Parathyroid adenoma (tissue), 2 donors: ENCODE results near the gene TMEM132E.
"Not testable (repeated sequence)": the region's sequence is repeated elsewhere in the genome, so short reads cannot be mapped to it uniquely, and the experiment has no call there.

Source experiments
- H2AFZ ChIP-seq: fragments of 300-600 bp; sonication (generic); one replicate; pipeline ENCODE4 v1.7.0; 2017; ENCODE audit warnings: antibody characterized with exemption, mild to moderate bottlenecking
- H3K27ac ChIP-seq: fragments of 300-600 bp; sonication (generic); one replicate; pipeline ENCODE4 v1.7.0; 2017
- H3K27me3 ChIP-seq: fragments of 300-600 bp; sonication (generic); one replicate; pipeline ENCODE4 v1.7.0; 2017; ENCODE audit warnings: low read length; ENCODE audit not compliant: control insufficient read depth, insufficient read depth
- H3K36me3 ChIP-seq: fragments of 300-600 bp; sonication (generic); one replicate; pipeline ENCODE4 v1.7.0; 2017; ENCODE audit warnings: low read length; ENCODE audit not compliant: control insufficient read depth, insufficient read depth
- H3K4me1 ChIP-seq: fragments of 300-600 bp; sonication (generic); one replicate; pipeline ENCODE4 v1.7.0; 2017; ENCODE audit warnings: control low read depth
- H3K4me2 ChIP-seq: fragments of 300-600 bp; sonication (generic); one replicate; pipeline ENCODE4 v1.7.0; 2017; ENCODE audit warnings: low read length
- H3K4me3 ChIP-seq: fragments of 300-600 bp; sonication (generic); one replicate; pipeline ENCODE4 v1.7.0; 2017; ENCODE audit warnings: low read depth, low read length
- H3K79me2 ChIP-seq: fragments of 300-600 bp; sonication (generic); one replicate; pipeline ENCODE4 v1.7.0; 2017; ENCODE audit warnings: control low read depth
- H3K9ac ChIP-seq: fragments of 300-600 bp; sonication (generic); one replicate; pipeline ENCODE4 v1.7.0; 2017; ENCODE audit warnings: mild to moderate bottlenecking
- H3K9me3 ChIP-seq: fragments of 300-600 bp; sonication (generic); one replicate; pipeline ENCODE4 v1.7.0; 2017; ENCODE audit warnings: low read length; ENCODE audit not compliant: control insufficient read depth
- CTCF ChIP-seq: fragments of 300-600 bp; sonication (generic); IDR thresholded peaks from one replicate; pipeline ENCODE4 v1.7.0; 2017; ENCODE audit warnings: antibody characterized with exemption, mild to moderate bottlenecking
- donor health status: primary hyperparathyroidism.

The TMEM132E gene

GRCh38 chr17:34537445-34537844 lies 41.9 kb upstream of the TMEM132E start:
- Histone ChIP-seq H3K27me3 (no peaks in the 10 kb centered on the region), H3K79me2 (no peaks in the 10 kb centered on the region), H3K36me3 (no peaks in the 10 kb centered on the region), H3K9me3 (no peaks in the 10 kb centered on the region), H3K4me3 (no peak overlapping the region), H2AFZ (no peak overlapping the region), H3K4me1 (no peaks in the 10 kb centered on the region), H3K9ac (no peak overlapping the region), H3K27ac (no peak overlapping the region), H3K4me2 (no peak overlapping the region)
- no peak for TF ChIP-seq CTCF

- not testable (repeated sequence) for H3K9me3 ChIP-seq, H3K36me3 ChIP-seq, H3K4me2 ChIP-seq, H3K79me2 ChIP-seq, H3K27ac ChIP-seq, H3K4me3 ChIP-seq, H3K4me1 ChIP-seq, H3K9ac ChIP-seq, H2AFZ ChIP-seq, H3K27me3 ChIP-seq
Measured at GRCh38 chr17:34538582-34538981, 40.8 kb upstream of the TMEM132E start.

GRCh38 chr17:34539881-34540280 lies 39.5 kb upstream of the TMEM132E start:
- no peaks in the 10 kb centered on the region for H3K79me2 ChIP-seq
- no peak overlapping the region for H3K4me2 ChIP-seq
- no peaks in the 10 kb centered on the region for H3K36me3 ChIP-seq
- no peak overlapping the region for H3K27ac ChIP-seq
- H3K4me1 ChIP-seq = no peaks in the 10 kb centered on the region
- no peaks in the 10 kb centered on the region for H3K9me3 ChIP-seq
- H3K27me3 ChIP-seq = no peaks in the 10 kb centered on the region
- H3K4me3 ChIP-seq = no peak overlapping the region
- H2AFZ ChIP-seq = no peak overlapping the region
- no peak overlapping the region for H3K9ac ChIP-seq
- no peak for TF ChIP-seq CTCF

- H3K4me1 ChIP-seq = no peaks in the 10 kb centered on the region
- no peak overlapping the region for H2AFZ ChIP-seq
- no peak overlapping the region for H3K4me3 ChIP-seq
- H3K4me2 ChIP-seq = no peak overlapping the region
- no peak overlapping the region for H3K27ac ChIP-seq
- H3K27me3 ChIP-seq = no peaks in the 10 kb centered on the region
- no peaks in the 10 kb centered on the region for H3K9me3 ChIP-seq
- H3K79me2 ChIP-seq = no peaks in the 10 kb centered on the region
- no peaks in the 10 kb centered on the region for H3K36me3 ChIP-seq
- peak; percentile 70 for TF ChIP-seq CTCF
- H3K9ac ChIP-seq = no peak overlapping the region
Measured at GRCh38 chr17:34542700-34543336, 36.6 kb upstream of the TMEM132E start.

GRCh38 chr17:34547453-34548063 lies 31.8 kb upstream of the TMEM132E start:
- Histone ChIP-seq H3K36me3 (no peaks in the 10 kb centered on the region), H3K4me3 (no peak overlapping the region), H3K4me1 (no peaks in the 10 kb centered on the region), H3K27me3 (no peaks in the 10 kb centered on the region), H2AFZ (no peak overlapping the region), H3K79me2 (no peaks in the 10 kb centered on the region), H3K9me3 (no peaks in the 10 kb centered on the region), H3K27ac (no peak overlapping the region), H3K4me2 (no peak overlapping the region), H3K9ac (no peak overlapping the region)
- TF ChIP-seq CTCF = no peak
